Keratinocyte (primary cell): ENCODE data around the gene LTB4R. TPM values are rescaled to one million over a fixed set of nuclear protein-coding genes. Genes with fewer than 3 reads are reported as not detected.

ENCODE experiments used
- DNase-seq: peaks from one replicate; pipeline ENCODE4 v3.0.0-alpha.2; 2011; ENCODE audit warnings: low read depth, missing footprints, low spot score
- FAIRE-seq: peaks from 2 replicates; lab custom pipeline; 2011; peaks lifted over from hg19 to GRCh38; lab: Jason Lieb, UNC
- H2AFZ ChIP-seq: 2 replicates; pipeline ENCODE4 v1.6.0; 2012; ENCODE audit warnings: low read length, control low read depth, inconsistent platforms; ENCODE audit not compliant: control insufficient read depth
- H3K27ac ChIP-seq: 2 replicates; pipeline ENCODE4 v1.5.1; 2011; ENCODE audit warnings: low read length; ENCODE audit not compliant: control insufficient read depth, insufficient read depth
- H3K27me3 ChIP-seq: 3 replicates; pipeline ENCODE4 v1.6.0; 2011; ENCODE audit warnings: low read length; ENCODE audit not compliant: control insufficient read depth, insufficient read depth; ENCODE audit errors: extremely low read depth
- H3K36me3 ChIP-seq, 2 experiments: 2 replicates in 1 of 2; 3 replicates in 1 of 2; pipeline ENCODE4 v1.5.1; 2011; ENCODE audit warnings: low read length in 2 of 2, mild to moderate bottlenecking in 1 of 2; ENCODE audit not compliant: control insufficient read depth in 2 of 2, insufficient read depth in 2 of 2; ENCODE audit errors: extremely low read depth in 1 of 2
- H3K4me1 ChIP-seq: 3 replicates; pipeline ENCODE4 v1.5.1; 2011; ENCODE audit warnings: low read length; ENCODE audit not compliant: control insufficient read depth, insufficient read depth; ENCODE audit errors: extremely low read depth
- H3K4me2 ChIP-seq: 3 replicates; pipeline ENCODE4 v1.6.0; 2011; ENCODE audit warnings: low read depth, low read length; ENCODE audit not compliant: control insufficient read depth, insufficient read depth; ENCODE audit errors: extremely low read depth
- H3K4me3 ChIP-seq, 3 experiments: fragments of 200-600 bp in 1 of 3; sonication (generic) in 1 of 3; 2 replicates in 2 of 3; 3 replicates in 1 of 3; pipeline ENCODE4 v1.5.1; 2011 to 2016; ENCODE audit warnings: low read length in 3 of 3, mild to moderate bottlenecking in 3 of 3, control low read depth in 2 of 3, inconsistent platforms in 1 of 3, low read depth in 1 of 3, mixed read lengths in 1 of 3, mixed run types in 1 of 3, moderate library complexity in 1 of 3; ENCODE audit not compliant: control insufficient read depth in 2 of 3, insufficient read depth in 2 of 3; ENCODE audit errors: extremely low read depth in 1 of 3
- H3K79me2 ChIP-seq: 2 replicates; pipeline ENCODE4 v1.6.0; 2012; ENCODE audit warnings: low read length; ENCODE audit not compliant: control insufficient read depth, insufficient read depth
- H3K9ac ChIP-seq: 3 replicates; pipeline ENCODE4 v1.6.0; 2011; ENCODE audit warnings: low read length; ENCODE audit not compliant: control insufficient read depth, insufficient read depth; ENCODE audit errors: extremely low read depth
- H3K9me1 ChIP-seq: 3 replicates; pipeline ENCODE4 v1.6.0; 2011; ENCODE audit warnings: low read length; ENCODE audit not compliant: control insufficient read depth, insufficient read depth; ENCODE audit errors: extremely low read depth
- H3K9me3 ChIP-seq: 2 replicates; pipeline ENCODE4 v1.5.1; 2012; ENCODE audit warnings: low read depth, low read length; ENCODE audit not compliant: control insufficient read depth
- H4K20me1 ChIP-seq: 3 replicates; pipeline ENCODE4 v1.6.0; 2011; ENCODE audit warnings: low read length; ENCODE audit not compliant: control insufficient read depth, insufficient read depth; ENCODE audit errors: extremely low read depth
- CTCF ChIP-seq, 3 experiments: IDR thresholded peaks in 1 of 3; conservative IDR thresholded peaks in 1 of 3; optimal IDR thresholded peaks in 1 of 3; 2 replicates in 2 of 3; 3 replicates in 1 of 3; pipeline versions ENCODE3 to v1.5.1; 2011; ENCODE audit warnings: low read length in 3 of 3, mild to moderate bottlenecking in 3 of 3, moderate library complexity in 2 of 3, control low read depth in 1 of 3, inconsistent platforms in 1 of 3; ENCODE audit not compliant: insufficient read depth in 2 of 3; ENCODE audit errors: extremely low read depth in 1 of 3
- EZH2 ChIP-seq: IDR thresholded peaks from one replicate; pipeline ENCODE4 v1.6.1; 2012; ENCODE audit warnings: inconsistent platforms, mild to moderate bottlenecking, low read length, moderate library complexity
- dilution Hi-C: fragments of 300-500 bp; cut with MboI; formaldehyde crosslinking; loops from one replicate; pipeline ENCODE4 v1.7.0; 2020; ENCODE audit warnings: low sequenced_read_pairs; ENCODE audit not compliant: extremely low pct_ligation_motif_present
- polyA plus RNA-seq, 5 experiments: library from polyadenylated mRNA; depleted of rRNA in 3 of 5; stranded (reverse) in 3 of 5; stranded (forward) in 1 of 5; unstranded in 1 of 5; fragments of >200 nt; gene quantifications; 1 replicate in 1 of 5; 2 replicates in 3 of 5; 3 replicates in 1 of 5; pipeline versions ENCODE4 v1.2.1 to v1.2.3, GENCODE V29; 2011 to 2012; ENCODE audit warnings: missing spikeins in 2 of 5, low read depth in 1 of 5, low replicate concordance in 1 of 5

LTB4R gene
- polyA plus RNA-seq, 1 donor (not counting 4 experiments of a cell fraction or from before 2014, with no cell fraction given), result 14.6 TPM

- FAIRE-seq, result no peak
- Histone ChIP-seq H3K36me3 (peaks cover 38 to 49% of the 10 kb centered on the region in 2 experiments), H3K9me3 (no peaks in the 10 kb centered on the region), H3K27me3 (no peaks in the 10 kb centered on the region), H3K27ac (peak overlapping the region; percentile 93), H3K9ac (peak overlapping the region; percentile 95), H3K4me1 (peaks cover 37% of the 10 kb centered on the region), H3K4me3 (peak overlapping the region; percentile 58 to 94 (median 80)), H2AFZ (no peak overlapping the region), H4K20me1 (no peaks in the 10 kb centered on the region), H3K9me1 (no peaks in the 10 kb centered on the region), H3K4me2 (peak overlapping the region; percentile 86), H3K79me2 (peaks cover 32% of the 10 kb centered on the region)
- no peak for TF ChIP-seq EZH2
- no peak for TF ChIP-seq CTCF (optimal IDR thresholded peaks at IDR 0.05 in 1 of 3, IDR thresholded peaks at IDR 0.05 in 1 of 3, conservative IDR thresholded peaks at IDR 0.05 in 1 of 3; ENCODE audit: extremely low read depth in 1 of 3, insufficient read depth in 2 of 3, low read length in 3 of 3)
- dilution Hi-C loops, result no loop called here
- DNase-seq, result no peak
Measured at GRCh38 chr14:24300326-24300980, 10.8 kb upstream of the LTB4R start.

- no peak overlapping the region for H3K27ac ChIP-seq
- TF ChIP-seq EZH2 (no peak), CTCF (optimal IDR thresholded peaks at IDR 0.05 in 1 of 3, IDR thresholded peaks at IDR 0.05 in 1 of 3, conservative IDR thresholded peaks at IDR 0.05 in 1 of 3; ENCODE audit: extremely low read depth in 1 of 3, insufficient read depth in 2 of 3, low read length in 3 of 3) (no peak)
- no peaks in the 10 kb centered on the region for H3K9me1 ChIP-seq
- no peak overlapping the region for H2AFZ ChIP-seq
- no peaks in the 10 kb centered on the region for H4K20me1 ChIP-seq
- dilution Hi-C loops, result no loop called here
- FAIRE-seq (no peak), DNase-seq (no peak)
- peaks cover 49 to 62% of the 10 kb centered on the region in 2 experiments for H3K36me3 ChIP-seq
- no peak overlapping the region for H3K4me3 ChIP-seq
- H3K4me1 ChIP-seq, result peaks cover 16% of the 10 kb centered on the region
- H3K4me2 ChIP-seq, result no peak overlapping the region
- no peak overlapping the region for H3K9ac ChIP-seq
- H3K79me2 ChIP-seq, result peaks cover 24% of the 10 kb centered on the region
- H3K9me3 ChIP-seq, result no peaks in the 10 kb centered on the region
- no peaks in the 10 kb centered on the region for H3K27me3 ChIP-seq
Measured at GRCh38 chr14:24304019-24304387, 7.3 kb upstream of the LTB4R start.
